GM19023 (cell line): Measurements from ENCODE around the gene ZNF155.
"Not testable (repeated sequence)": the region's sequence is repeated elsewhere in the genome, so short reads cannot be mapped to it uniquely, and the experiment has no call there.

ENCODE experiments used
- ATAC-seq: cut with Tn5 transposase; IDR thresholded peaks from one replicate; pipeline ENCODE4 v1.9.1; 2021; ENCODE audit warnings: mild to moderate bottlenecking, moderate library complexity; ENCODE audit not compliant: unreplicated experiment

The ZNF155 gene

GRCh38 chr19:43983912-43984686 is at the start of gene ZNF155:
Gene ZNF155, plus strand, starts transcription at chr19:43984188. Its CDS starts 4,356 bp downstream, at chr19:43988544.
- peak; percentile 86 for ATAC-seq

GRCh38 chr19:43934985-43935708 is 48.8 kb upstream of the ZNF155 start, which contains the start of gene ZNF45:
Gene ZNF45, minus strand, starts transcription at chr19:43935282. Its CDS starts 13,097 bp downstream, at chr19:43922185.
- ATAC-seq: peak; percentile 96

- no peak for ATAC-seq
Observed at GRCh38 chr19:43936188-43936587, 47.8 kb upstream of the ZNF155 start.

GRCh38 chr19:43939557-43940260 is 44.3 kb upstream of the ZNF155 start:
- no peak for ATAC-seq

GRCh38 chr19:43940719-43941118 is 43.3 kb upstream of the ZNF155 start:
- ATAC-seq: no peak

- no peak for ATAC-seq
Observed at GRCh38 chr19:43941209-43941608, 42.8 kb upstream of the ZNF155 start.

GRCh38 chr19:43947412-43947811 is 36.6 kb upstream of the ZNF155 start:
- ATAC-seq: not testable (repeated sequence)

- ATAC-seq: not testable (repeated sequence)
Observed at GRCh38 chr19:43949803-43950202, 34.2 kb upstream of the ZNF155 start.

GRCh38 chr19:43950834-43951645 is 32.9 kb upstream of the ZNF155 start, which contains the start of gene ZNF221:
Gene ZNF221, plus strand, starts transcription at chr19:43951228. Its CDS starts 11,499 bp downstream, at chr19:43962727.
- peak; percentile 92 for ATAC-seq

- no peak for ATAC-seq
Observed at GRCh38 chr19:43956827-43957226, 27.2 kb upstream of the ZNF155 start.

GRCh38 chr19:43957891-43958290 is 26.1 kb upstream of the ZNF155 start:
- ATAC-seq: no peak

GRCh38 chr19:43960411-43960810 is 23.6 kb upstream of the ZNF155 start:
- ATAC-seq: no peak

GRCh38 chr19:43966079-43966694 is 17.8 kb upstream of the ZNF155 start:
- no peak for ATAC-seq

- no peak for ATAC-seq
Observed at GRCh38 chr19:43976732-43977131, 7.3 kb upstream of the ZNF155 start.

- ATAC-seq: no peak
Observed at GRCh38 chr19:43983544-43983911, 460 bp upstream of the ZNF155 start.

- ATAC-seq: no peak
Observed at GRCh38 chr19:43984687-43985000, 656 bp downstream of the ZNF155 start.

- no peak for ATAC-seq
Observed at GRCh38 chr19:43997631-43998290, 13.8 kb downstream of the ZNF155 start.

GRCh38 chr19:44002212-44002565 is 18.2 kb downstream of the ZNF155 start:
- no peak for ATAC-seq

GRCh38 chr19:44002566-44003460 is 18.8 kb downstream of the ZNF155 start, which contains the start of gene ZNF230:
Gene ZNF230, plus strand, starts transcription at chr19:44002957. Its CDS starts 4,122 bp downstream, at chr19:44007079.
- peak; percentile 94 for ATAC-seq
